HG03097 (cell line): Measurements from ENCODE around the gene ITGAV.
A peak's percentile ranks its signal among the peaks of the same experiment; 100 is the strongest.

Source experiments
- ATAC-seq: cut with Tn5 transposase; IDR thresholded peaks from one replicate; pipeline ENCODE4 v1.9.1; 2021; ENCODE audit not compliant: unreplicated experiment, low FRiP score

The ITGAV gene

GRCh38 chr2:186611526-186611925 is 21.7 kb downstream of the ITGAV start:
- no peak for ATAC-seq

- ATAC-seq: no peak
Observed at GRCh38 chr2:186612026-186612425, 22.2 kb downstream of the ITGAV start.

GRCh38 chr2:186612555-186613440 is 22.9 kb downstream of the ITGAV start:
- ATAC-seq: no peak

GRCh38 chr2:186614373-186614772 is 24.5 kb downstream of the ITGAV start:
- no peak for ATAC-seq

GRCh38 chr2:186617148-186617547 is 27.3 kb downstream of the ITGAV start:
- ATAC-seq: no peak

GRCh38 chr2:186617771-186618170 is 27.9 kb downstream of the ITGAV start:
- no peak for ATAC-seq

- no peak for ATAC-seq
Observed at GRCh38 chr2:186618696-186619095, 28.8 kb downstream of the ITGAV start.

- no peak for ATAC-seq
Observed at GRCh38 chr2:186623084-186623483, 33.2 kb downstream of the ITGAV start.

- ATAC-seq: no peak
Observed at GRCh38 chr2:186624276-186624675, 34.4 kb downstream of the ITGAV start.

- no peak for ATAC-seq
Observed at GRCh38 chr2:186629250-186629996, 39.6 kb downstream of the ITGAV start.

GRCh38 chr2:186632417-186632816 is 42.6 kb downstream of the ITGAV start:
- ATAC-seq: no peak

- no peak for ATAC-seq
Observed at GRCh38 chr2:186634701-186635100, 44.8 kb downstream of the ITGAV start.

- ATAC-seq: no peak
Observed at GRCh38 chr2:186636800-186637496, 47.1 kb downstream of the ITGAV start.

- ATAC-seq: no peak
Observed at GRCh38 chr2:186637497-186637800, 47.6 kb downstream of the ITGAV start.

- peak; percentile 69 for ATAC-seq
Observed at GRCh38 chr2:186639939-186640338, 50.1 kb downstream of the ITGAV start.

GRCh38 chr2:186641132-186641806 is 51.4 kb downstream of the ITGAV start:
- peak; percentile 19 for ATAC-seq

GRCh38 chr2:186641807-186642321 is 52.0 kb downstream of the ITGAV start:
- ATAC-seq: peak; percentile 72

- no peak for ATAC-seq
Observed at GRCh38 chr2:186644791-186645190, 54.9 kb downstream of the ITGAV start.

GRCh38 chr2:186645999-186646398 is 56.1 kb downstream of the ITGAV start:
- no peak for ATAC-seq

- ATAC-seq: no peak
Observed at GRCh38 chr2:186648130-186648529, 58.3 kb downstream of the ITGAV start.

GRCh38 chr2:186653511-186653910 is 63.7 kb downstream of the ITGAV start:
- no peak for ATAC-seq
